Measurements from ENCODE around the gene SIDT1.

The SIDT1 gene

DNA sequence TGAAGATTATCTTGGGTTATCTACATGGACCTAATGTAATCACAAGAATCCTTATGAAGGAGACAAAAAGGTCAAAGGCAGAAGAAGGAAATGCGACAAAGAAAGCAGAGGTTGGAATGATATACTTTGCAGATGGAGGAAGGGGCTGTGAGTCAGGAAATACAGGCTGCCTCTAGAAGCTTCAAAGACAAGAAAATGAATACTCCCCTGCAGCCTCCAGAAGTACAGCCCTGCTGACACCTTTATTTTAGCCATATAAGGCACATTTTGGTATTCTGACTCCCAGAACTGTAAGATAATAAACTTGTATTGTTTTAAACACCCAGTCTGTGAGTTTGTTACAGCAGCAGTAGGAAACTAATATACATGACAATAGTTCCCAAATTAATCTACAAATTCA is 58.6 kb downstream of the SIDT1 start:
- Histone ChIP-seq H3K4me3 (ENCODE audit: severe bottlenecking) (no peak overlapping the region), H3K9me3 (ENCODE audit: severe bottlenecking) (no peaks in the 10 kb centered on the region), H3K4me1 (ENCODE audit: insufficient read depth, poor library complexity, severe bottlenecking) (no peaks in the 10 kb centered on the region), H3K36me3 (ENCODE audit: low read depth) (no peaks in the 10 kb centered on the region), H3K27ac (ENCODE audit: poor library complexity, severe bottlenecking) (no peak overlapping the region), H3K27me3 (ENCODE audit: insufficient read depth, poor library complexity, severe bottlenecking) (no peaks in the 10 kb centered on the region)
- TF ChIP-seq, protein P1, sequence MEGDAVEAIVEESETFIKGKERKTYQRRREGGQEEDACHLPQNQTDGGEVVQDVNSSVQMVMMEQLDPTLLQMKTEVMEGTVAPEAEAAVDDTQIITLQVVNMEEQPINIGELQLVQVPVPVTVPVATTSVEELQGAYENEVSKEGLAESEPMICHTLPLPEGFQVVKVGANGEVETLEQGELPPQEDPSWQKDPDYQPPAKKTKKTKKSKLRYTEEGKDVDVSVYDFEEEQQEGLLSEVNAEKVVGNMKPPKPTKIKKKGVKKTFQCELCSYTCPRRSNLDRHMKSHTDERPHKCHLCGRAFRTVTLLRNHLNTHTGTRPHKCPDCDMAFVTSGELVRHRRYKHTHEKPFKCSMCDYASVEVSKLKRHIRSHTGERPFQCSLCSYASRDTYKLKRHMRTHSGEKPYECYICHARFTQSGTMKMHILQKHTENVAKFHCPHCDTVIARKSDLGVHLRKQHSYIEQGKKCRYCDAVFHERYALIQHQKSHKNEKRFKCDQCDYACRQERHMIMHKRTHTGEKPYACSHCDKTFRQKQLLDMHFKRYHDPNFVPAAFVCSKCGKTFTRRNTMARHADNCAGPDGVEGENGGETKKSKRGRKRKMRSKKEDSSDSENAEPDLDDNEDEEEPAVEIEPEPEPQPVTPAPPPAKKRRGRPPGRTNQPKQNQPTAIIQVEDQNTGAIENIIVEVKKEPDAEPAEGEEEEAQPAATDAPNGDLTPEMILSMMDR (IDR thresholded peaks at IDR 0.05; ENCODE audit: poor library complexity, severe bottlenecking), result no peak
- no peak for ATAC-seq (ENCODE audit: low read depth)
- no peak for DNase-seq (ENCODE audit: low spot score)

GRCh38 chr3:113594066-113594465 is 61.7 kb downstream of the SIDT1 start:
- H3K9me3 ChIP-seq (ENCODE audit: severe bottlenecking), result no peaks in the 10 kb centered on the region
- no peaks in the 10 kb centered on the region for H3K36me3 ChIP-seq (ENCODE audit: low read depth)
- TF ChIP-seq, protein P1 (IDR thresholded peaks at IDR 0.05; ENCODE audit: poor library complexity, severe bottlenecking), result no peak
- no peaks in the 10 kb centered on the region for H3K27me3 ChIP-seq (ENCODE audit: insufficient read depth, poor library complexity, severe bottlenecking)
- H3K4me1 ChIP-seq (ENCODE audit: insufficient read depth, poor library complexity, severe bottlenecking), result no peaks in the 10 kb centered on the region
- H3K27ac ChIP-seq (ENCODE audit: poor library complexity, severe bottlenecking), result no peak overlapping the region
- ATAC-seq (ENCODE audit: low read depth) (no peak), DNase-seq (ENCODE audit: low spot score) (no peak)
- H3K4me3 ChIP-seq (ENCODE audit: severe bottlenecking), result no peak overlapping the region

DNA sequence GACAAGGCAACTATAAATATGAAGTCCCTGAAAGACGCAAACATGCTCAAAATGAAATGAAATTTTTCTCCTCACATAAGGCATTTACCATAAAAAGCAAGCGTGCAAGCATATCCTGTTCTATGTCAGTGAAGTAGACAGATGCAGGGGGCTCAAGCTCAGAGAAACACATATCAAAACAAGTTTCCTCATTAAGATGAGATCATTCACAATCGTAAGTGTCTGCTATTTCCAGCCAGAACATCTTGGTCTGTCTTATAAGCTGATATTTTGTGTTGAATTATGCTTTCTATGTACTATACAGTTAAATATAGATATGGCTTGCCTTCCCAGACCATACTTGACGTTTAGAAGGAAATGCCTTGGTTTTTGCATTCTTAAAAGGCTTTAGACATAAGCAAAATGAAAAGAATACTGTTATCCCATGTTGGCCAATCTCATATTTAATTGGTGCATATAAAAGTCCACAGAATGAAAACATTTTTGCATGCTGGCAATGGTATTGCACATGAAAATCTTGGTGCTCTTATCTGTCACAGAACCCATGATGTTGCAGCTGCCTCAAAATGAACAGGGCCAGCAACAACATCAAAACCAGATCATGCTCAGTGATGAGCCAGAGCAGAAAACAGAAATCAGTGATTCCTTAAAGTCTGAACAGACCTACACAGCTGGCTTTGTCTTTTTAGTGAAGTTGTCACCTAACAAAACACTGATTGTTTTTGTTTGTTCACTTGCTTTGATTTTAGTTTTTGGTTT is 65.4 kb downstream of the SIDT1 start:
- Histone ChIP-seq H3K9me3 (ENCODE audit: severe bottlenecking) (no peaks in the 10 kb centered on the region), H3K4me3 (ENCODE audit: severe bottlenecking) (no peak overlapping the region), H3K4me1 (ENCODE audit: insufficient read depth, poor library complexity, severe bottlenecking) (no peaks in the 10 kb centered on the region), H3K36me3 (ENCODE audit: low read depth) (no peaks in the 10 kb centered on the region), H3K27me3 (ENCODE audit: insufficient read depth, poor library complexity, severe bottlenecking) (no peaks in the 10 kb centered on the region), H3K27ac (ENCODE audit: poor library complexity, severe bottlenecking) (no peak overlapping the region)
- no peak for ATAC-seq (ENCODE audit: low read depth)
- TF ChIP-seq, protein P1 (IDR thresholded peaks at IDR 0.05; ENCODE audit: poor library complexity, severe bottlenecking), result no peak
- no peak for DNase-seq (ENCODE audit: low spot score)

DNA sequence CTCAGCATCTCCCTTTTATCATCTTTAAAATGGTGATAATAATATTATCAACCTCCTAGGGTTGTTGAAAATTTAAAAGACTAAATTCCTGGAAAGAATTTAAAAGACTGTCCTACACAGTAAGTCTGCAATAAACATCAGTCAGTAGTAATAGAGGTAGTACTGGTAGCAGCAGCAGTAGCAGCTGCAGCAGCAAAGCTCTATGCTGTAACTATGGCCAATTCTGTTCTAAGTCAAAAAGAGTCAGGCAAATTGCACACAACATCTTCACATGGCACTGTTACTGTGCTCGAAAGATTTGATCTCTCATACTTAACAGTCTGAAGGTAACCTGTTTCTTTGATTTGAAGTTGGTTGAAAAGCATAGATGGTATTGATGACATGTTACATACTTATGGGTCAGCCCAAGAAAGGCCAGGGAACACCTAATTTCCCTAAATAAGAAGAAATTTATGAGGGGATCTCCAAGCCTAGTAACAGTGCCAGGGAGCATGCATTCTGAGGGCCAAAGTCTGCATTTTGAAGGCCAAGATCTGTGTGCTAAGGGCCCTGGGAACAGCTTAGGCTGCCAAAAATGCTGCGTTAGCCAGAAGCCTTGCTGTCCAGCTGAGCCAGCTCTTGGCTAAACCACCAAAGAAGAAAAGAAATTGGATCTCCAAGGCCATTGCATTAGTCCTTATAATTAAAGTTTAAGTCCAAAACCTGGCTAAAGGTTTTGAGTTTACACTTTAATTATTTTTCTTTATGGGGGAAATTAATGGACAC is 68.2 kb downstream of the SIDT1 start:
- no peaks in the 10 kb centered on the region for H3K36me3 ChIP-seq (ENCODE audit: low read depth)
- ATAC-seq (ENCODE audit: low read depth) (no peak), DNase-seq (ENCODE audit: low spot score) (no peak)
- no peaks in the 10 kb centered on the region for H3K27me3 ChIP-seq (ENCODE audit: insufficient read depth, poor library complexity, severe bottlenecking)
- no peak overlapping the region for H3K4me3 ChIP-seq (ENCODE audit: severe bottlenecking)
- no peaks in the 10 kb centered on the region for H3K9me3 ChIP-seq (ENCODE audit: severe bottlenecking)
- H3K4me1 ChIP-seq (ENCODE audit: insufficient read depth, poor library complexity, severe bottlenecking), result no peaks in the 10 kb centered on the region
- no peak overlapping the region for H3K27ac ChIP-seq (ENCODE audit: poor library complexity, severe bottlenecking)
- TF ChIP-seq, protein P1 (IDR thresholded peaks at IDR 0.05; ENCODE audit: poor library complexity, severe bottlenecking), result no peak

DNA sequence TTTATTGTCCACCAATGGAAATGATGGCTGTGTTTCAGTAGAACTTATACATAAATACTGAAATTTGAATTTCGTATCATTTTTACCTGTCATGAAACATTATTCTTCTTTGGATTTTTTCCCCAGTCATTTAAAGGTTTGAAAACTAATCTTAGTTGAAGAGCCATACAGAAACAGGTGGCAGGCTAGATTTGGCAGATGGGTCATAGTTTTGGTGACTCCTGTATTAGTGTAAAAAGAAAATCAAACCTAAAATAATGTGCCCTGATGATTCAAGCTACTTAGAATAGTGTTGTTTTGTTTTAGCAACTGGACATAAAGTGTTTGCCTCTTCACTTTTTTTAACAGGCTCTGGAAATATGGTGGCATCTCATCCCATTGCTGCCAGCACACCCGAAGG is 68.9 kb downstream of the SIDT1 start:
- ATAC-seq (ENCODE audit: low read depth) (no peak), DNase-seq (ENCODE audit: low spot score) (no peak)
- no peaks in the 10 kb centered on the region for H3K4me1 ChIP-seq (ENCODE audit: insufficient read depth, poor library complexity, severe bottlenecking)
- H3K4me3 ChIP-seq (ENCODE audit: severe bottlenecking), result no peak overlapping the region
- H3K9me3 ChIP-seq (ENCODE audit: severe bottlenecking), result no peaks in the 10 kb centered on the region
- H3K27me3 ChIP-seq (ENCODE audit: insufficient read depth, poor library complexity, severe bottlenecking), result no peaks in the 10 kb centered on the region
- TF ChIP-seq, protein P1 (IDR thresholded peaks at IDR 0.05; ENCODE audit: poor library complexity, severe bottlenecking), result no peak
- no peak overlapping the region for H3K27ac ChIP-seq (ENCODE audit: poor library complexity, severe bottlenecking)
- no peaks in the 10 kb centered on the region for H3K36me3 ChIP-seq (ENCODE audit: low read depth)
